Ishikawa (cell line): ENCODE measurements around the gene RNF151.

ENCODE experiments used
- CEBPB ChIP-seq: IDR thresholded peaks from 2 replicates; pipeline ENCODE4 v1.6.1; 2012
- CREB1 ChIP-seq: IDR thresholded peaks from 2 replicates; pipeline ENCODE4 v1.6.1; 2012; ENCODE audit warnings: low read depth
- EGR1 ChIP-seq: IDR thresholded peaks from 2 replicates; pipeline ENCODE4 v1.6.1; 2012
- EP300 ChIP-seq: IDR thresholded peaks from 2 replicates; pipeline ENCODE4 v1.6.1; 2012; ENCODE audit warnings: borderline replicate concordance
- FOXM1 ChIP-seq: IDR thresholded peaks from 2 replicates; pipeline ENCODE4 v1.6.1; 2012; ENCODE audit warnings: low read depth, borderline replicate concordance
- NFIC ChIP-seq: IDR thresholded peaks from 2 replicates; pipeline ENCODE4 v1.6.1; 2012
- RAD21 ChIP-seq: IDR thresholded peaks from 2 replicates; pipeline ENCODE4 v1.6.1; 2012; ENCODE audit warnings: low read depth
- TAF1 ChIP-seq: IDR thresholded peaks from 2 replicates; pipeline ENCODE4 v1.6.1; 2012; ENCODE audit warnings: low read depth, mild to moderate bottlenecking
- TCF12 ChIP-seq: IDR thresholded peaks from 2 replicates; pipeline ENCODE4 v1.6.1; 2012; ENCODE audit warnings: low read depth
- TEAD4 ChIP-seq: IDR thresholded peaks from 2 replicates; pipeline ENCODE4 v1.6.1; 2012
- YY1 ChIP-seq: IDR thresholded peaks from 2 replicates; pipeline ENCODE4 v1.6.1; 2012; ENCODE audit warnings: low read depth
- ZBTB7A ChIP-seq: IDR thresholded peaks from 2 replicates; pipeline ENCODE4 v1.6.1; 2012; ENCODE audit warnings: low read depth
- TF ChIP-seq, protein P1 (sequence below): IDR thresholded peaks from 2 replicates; pipeline ENCODE4 v1.6.1; 2012
- TF ChIP-seq, protein P2 (sequence below): IDR thresholded peaks from 2 replicates; pipeline ENCODE4 v1.6.1; 2012
- TF ChIP-seq, protein P3 (sequence below): IDR thresholded peaks from 2 replicates; pipeline ENCODE4 v1.6.1; 2012; ENCODE audit warnings: low read depth, mild to moderate bottlenecking

RNF151 gene

DNA sequence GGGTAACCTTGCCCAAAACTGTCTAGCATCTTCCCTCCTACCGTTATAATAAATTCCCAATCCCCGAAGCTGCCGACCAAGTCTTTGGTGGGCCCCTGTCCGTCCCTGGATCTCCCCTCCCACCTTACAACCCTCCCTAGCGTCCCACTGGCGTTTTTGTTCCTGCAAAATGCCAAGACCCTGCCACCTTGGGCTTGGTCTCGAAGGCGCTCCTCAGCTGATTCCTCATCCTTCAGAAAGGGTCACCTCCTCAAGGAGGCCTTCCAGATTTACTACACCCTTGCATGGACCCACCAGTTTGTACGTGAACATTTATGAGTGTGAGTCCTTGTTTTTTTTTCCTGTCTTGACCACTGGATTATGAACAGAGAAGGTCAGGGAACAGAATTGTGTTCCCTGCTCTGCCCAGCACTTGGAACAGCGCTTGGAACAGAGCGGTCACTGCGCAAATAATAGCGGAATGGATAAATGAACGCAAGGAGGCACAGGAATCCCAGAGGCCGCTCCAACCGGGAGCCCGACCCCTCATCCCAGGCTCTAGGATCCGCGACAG lies 16.4 kb downstream of the RNF151 start:
- TF ChIP-seq CEBPB (no peak), RAD21 (no peak), YY1 (no peak), FOXM1 (no peak), NFIC (no peak), CREB1 (no peak), EP300 (no peak)

DNA sequence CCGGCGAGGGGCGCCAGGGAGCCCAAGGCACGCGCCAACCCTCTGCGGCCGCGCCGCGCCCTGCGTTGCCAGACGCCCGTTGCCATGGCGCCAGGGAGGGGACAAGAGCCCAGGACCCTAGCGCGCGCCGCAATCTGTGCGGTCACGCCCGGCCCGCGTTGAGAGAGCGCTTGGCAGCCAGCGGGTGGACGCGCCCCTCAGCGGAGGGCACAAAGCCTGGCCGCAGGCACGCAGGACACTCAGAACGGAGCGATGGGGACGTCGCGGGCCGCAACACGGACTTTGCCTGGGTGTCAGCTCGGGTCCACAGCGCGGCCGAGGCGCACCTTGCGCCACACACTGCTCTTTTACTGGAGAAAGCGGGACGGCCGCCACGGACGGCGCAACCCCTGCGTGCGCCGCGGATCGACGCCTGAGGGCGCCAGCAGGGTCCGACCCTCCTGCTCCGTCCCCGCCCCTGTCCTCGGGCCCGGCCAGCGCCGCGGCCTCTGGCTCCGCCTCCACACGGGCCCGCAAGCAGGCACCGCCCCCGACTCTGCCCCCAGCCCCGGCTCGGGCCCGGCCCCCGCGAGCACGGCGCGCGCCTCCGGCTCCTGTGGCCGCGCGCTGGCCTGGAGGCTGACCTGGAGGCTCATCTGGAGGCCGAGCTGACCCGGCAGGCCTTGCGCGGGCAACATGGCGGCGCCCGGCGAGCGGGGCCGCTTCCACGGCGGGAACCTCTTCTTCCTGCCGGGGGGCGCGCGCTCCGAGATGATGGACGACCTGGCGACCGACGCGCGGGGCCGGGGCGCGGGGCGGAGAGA lies 17.1 kb downstream of the RNF151 start, which contains the start of gene GFER:
Gene GFER, plus strand, starts transcription at position 650 of the 803 bp plus-strand sequence. Its CDS starts 26 bp downstream, at position 676.
- TF ChIP-seq EP300: 0 out of 2 replicates have a peak, but pooled peaks have one; percentile 15
- no peak; the same call in 1 of the 2 replicates for TF ChIP-seq TEAD4
- TF ChIP-seq, protein P1, sequence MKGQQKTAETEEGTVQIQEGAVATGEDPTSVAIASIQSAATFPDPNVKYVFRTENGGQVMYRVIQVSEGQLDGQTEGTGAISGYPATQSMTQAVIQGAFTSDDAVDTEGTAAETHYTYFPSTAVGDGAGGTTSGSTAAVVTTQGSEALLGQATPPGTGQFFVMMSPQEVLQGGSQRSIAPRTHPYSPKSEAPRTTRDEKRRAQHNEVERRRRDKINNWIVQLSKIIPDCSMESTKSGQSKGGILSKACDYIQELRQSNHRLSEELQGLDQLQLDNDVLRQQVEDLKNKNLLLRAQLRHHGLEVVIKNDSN: no peak
- 0 out of 2 replicates have a peak, but pooled peaks have one; percentile 24 for TF ChIP-seq TCF12
- TF ChIP-seq, protein P2, sequence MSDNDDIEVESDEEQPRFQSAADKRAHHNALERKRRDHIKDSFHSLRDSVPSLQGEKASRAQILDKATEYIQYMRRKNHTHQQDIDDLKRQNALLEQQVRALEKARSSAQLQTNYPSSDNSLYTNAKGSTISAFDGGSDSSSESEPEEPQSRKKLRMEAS: peak; percentile 32
- 0 out of 2 replicates have a peak, but pooled peaks have one; percentile 29 for TF ChIP-seq EGR1
- TF ChIP-seq YY1: peak; percentile 96
- peak; percentile 91 for TF ChIP-seq ZBTB7A
- no peak for TF ChIP-seq NFIC
- TF ChIP-seq CEBPB: no peak
- TF ChIP-seq RAD21: no peak; the same call in 1 of the 2 replicates
- no peak for TF ChIP-seq CREB1
- peak; percentile 84; the same call in 1 of the 2 replicates for TF ChIP-seq TAF1

DNA sequence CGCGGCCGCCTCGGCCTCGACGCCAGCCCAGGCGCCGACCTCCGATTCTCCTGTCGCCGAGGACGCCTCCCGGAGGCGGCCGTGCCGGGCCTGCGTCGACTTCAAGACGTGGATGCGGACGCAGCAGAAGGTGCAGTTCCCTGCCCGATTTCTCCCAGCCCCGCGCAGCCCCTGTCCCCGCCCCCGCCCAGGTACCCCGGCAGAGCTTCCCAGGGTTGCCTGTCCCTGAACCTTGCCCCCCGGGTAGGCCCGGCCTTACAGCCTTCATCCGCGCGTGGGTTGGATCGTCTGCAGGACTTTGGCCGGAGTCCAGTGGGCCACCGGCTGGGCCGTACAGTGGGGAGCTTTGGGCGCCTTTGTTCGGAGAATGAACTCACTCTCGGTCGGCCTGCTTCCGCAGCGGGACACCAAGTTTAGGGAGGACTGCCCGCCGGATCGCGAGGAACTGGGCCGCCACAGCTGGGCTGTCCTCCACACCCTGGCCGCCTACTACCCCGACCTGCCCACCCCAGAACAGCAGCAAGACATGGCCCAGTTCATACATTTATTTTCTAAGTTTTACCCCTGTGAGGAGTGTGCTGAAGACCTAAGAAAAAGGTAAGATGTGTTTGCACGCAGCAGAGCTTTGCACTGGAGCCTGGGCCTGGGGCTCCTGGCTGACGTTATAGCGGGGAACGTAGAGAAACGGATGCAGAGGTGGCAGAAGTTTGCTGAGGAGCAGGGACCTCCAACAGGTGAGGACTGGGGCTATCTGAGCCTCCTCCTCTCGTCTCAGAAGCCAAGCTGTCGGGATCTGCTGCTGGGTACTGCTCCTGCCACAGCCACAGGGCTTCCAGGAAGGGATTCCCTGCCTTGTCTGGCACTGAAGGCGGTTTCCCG lies 17.9 kb downstream of the RNF151 start:
- no peak for TF ChIP-seq ZBTB7A
- TF ChIP-seq TEAD4: no peak
- TF ChIP-seq RAD21: no peak
- TF ChIP-seq FOXM1: no peak
- TF ChIP-seq YY1: no peak
- TF ChIP-seq NFIC: peak; percentile 56; the same call in 1 of the 2 replicates
- TF ChIP-seq TAF1: no peak

DNA sequence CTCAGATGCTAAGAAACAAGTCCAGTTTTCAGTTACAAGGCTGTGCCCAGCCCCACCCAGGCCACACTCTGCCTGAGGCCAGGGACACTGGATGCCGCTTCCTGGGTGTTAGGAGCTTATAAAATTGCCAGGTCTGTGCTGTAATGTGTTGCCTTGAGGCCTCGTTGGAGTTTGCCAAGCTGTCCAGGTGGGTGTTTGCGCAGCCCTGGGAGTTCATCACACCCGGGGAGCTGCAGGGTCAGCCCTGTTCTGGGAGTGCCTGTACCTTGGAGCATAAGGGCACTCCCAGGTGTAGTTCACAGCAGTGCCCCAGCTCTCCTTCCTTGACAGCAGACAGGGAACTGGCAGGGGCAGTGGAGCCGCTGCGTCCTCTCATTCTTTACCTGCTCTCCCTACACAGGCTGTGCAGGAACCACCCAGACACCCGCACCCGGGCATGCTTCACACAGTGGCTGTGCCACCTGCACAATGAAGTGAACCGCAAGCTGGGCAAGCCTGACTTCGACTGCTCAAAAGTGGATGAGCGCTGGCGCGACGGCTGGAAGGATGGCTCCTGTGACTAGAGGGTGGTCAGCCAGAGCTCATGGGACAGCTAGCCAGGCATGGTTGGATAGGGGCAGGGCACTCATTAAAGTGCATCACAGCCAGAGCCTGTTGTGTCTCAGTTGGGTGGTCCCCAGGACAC lies 19.0 kb downstream of the RNF151 start:
- TF ChIP-seq YY1 (no peak), FOXM1 (no peak)

DNA sequence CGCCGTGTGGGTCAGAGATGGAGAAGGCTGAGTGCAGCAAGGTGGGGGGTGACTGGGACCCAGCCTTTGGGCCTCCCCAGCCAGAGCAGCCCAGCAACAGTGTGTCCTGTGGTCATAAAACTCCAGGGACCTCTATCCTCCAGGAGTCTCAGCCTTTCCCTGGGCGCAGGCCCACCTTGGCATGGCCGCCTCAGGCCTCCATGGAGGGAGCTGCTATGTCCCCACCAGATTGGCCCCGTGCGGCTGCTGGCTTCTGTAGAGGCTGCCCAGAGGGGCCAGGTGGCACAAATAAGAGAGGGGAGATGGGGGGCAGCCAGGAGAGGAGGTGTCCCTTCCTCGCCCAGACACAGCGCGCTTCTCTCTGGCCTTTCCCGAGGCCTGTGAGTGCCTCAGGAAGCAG lies 20.5 kb downstream of the RNF151 start:
- TF ChIP-seq EP300 (no peak), NFIC (no peak), TAF1 (no peak), RAD21 (no peak), YY1 (no peak), FOXM1 (no peak), TEAD4 (no peak), ZBTB7A (no peak)
- TF ChIP-seq, protein P3, sequence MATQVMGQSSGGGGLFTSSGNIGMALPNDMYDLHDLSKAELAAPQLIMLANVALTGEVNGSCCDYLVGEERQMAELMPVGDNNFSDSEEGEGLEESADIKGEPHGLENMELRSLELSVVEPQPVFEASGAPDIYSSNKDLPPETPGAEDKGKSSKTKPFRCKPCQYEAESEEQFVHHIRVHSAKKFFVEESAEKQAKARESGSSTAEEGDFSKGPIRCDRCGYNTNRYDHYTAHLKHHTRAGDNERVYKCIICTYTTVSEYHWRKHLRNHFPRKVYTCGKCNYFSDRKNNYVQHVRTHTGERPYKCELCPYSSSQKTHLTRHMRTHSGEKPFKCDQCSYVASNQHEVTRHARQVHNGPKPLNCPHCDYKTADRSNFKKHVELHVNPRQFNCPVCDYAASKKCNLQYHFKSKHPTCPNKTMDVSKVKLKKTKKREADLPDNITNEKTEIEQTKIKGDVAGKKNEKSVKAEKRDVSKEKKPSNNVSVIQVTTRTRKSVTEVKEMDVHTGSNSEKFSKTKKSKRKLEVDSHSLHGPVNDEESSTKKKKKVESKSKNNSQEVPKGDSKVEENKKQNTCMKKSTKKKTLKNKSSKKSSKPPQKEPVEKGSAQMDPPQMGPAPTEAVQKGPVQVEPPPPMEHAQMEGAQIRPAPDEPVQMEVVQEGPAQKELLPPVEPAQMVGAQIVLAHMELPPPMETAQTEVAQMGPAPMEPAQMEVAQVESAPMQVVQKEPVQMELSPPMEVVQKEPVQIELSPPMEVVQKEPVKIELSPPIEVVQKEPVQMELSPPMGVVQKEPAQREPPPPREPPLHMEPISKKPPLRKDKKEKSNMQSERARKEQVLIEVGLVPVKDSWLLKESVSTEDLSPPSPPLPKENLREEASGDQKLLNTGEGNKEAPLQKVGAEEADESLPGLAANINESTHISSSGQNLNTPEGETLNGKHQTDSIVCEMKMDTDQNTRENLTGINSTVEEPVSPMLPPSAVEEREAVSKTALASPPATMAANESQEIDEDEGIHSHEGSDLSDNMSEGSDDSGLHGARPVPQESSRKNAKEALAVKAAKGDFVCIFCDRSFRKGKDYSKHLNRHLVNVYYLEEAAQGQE: no peak
- TF ChIP-seq, protein P2: no peak

DNA sequence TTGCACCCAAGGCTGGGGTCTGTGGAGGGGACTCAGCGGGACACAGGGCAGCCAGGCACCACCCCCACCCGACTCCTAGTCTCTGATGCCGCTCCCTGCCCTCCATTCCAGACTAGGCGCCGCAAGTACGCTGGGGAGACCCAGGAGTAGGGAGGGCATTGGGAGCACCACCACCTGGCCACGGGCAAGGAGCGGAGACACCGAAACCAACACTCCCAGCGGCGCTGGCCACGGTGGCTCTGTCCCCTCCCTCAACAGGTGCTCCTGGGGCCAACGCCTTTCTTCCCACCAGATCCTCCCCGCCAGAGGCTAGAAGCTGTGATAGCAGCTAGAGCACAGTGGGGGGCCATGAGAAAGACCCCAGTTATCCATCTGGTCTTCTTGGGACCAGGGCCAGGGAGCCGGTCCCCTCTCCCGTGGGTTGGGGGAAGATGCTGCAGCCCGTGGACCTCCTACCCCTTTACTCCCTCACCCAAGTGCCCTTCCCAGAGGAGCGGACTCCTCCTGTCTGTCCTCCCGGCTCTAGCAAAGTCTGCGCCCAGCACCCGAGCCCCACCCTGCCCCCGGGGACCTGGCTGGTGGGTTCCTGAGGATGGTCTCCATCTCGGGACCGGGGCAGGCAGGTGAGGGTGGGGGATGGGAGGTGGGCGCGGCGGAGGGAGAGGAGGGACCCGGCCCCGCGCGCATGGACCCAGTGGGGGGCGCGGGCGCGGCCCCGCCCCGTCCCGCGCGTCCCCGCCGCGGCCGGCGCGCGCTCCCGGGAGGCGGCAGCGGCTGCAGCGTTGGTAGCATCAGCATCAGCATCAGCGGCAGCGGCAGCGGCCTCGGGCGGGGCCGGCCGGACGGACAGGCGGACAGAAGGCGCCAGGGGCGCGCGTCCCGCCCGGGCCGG lies 22.8 kb downstream of the RNF151 start, which contains the start of gene SYNGR3:
Gene SYNGR3, plus strand, starts transcription at position 762 of the 892 bp plus-strand sequence. CDS start 133 bp downstream, outside the sequence.
- no peak for TF ChIP-seq TCF12
- TF ChIP-seq RAD21: no peak
- no peak for TF ChIP-seq TEAD4
- TF ChIP-seq EGR1: no peak
- TF ChIP-seq EP300: no peak
- no peak for TF ChIP-seq TAF1
- no peak for TF ChIP-seq NFIC
